Sigmoid colon (tissue), 7 donors: ENCODE results near the gene MPST. TPM values are rescaled to one million over a fixed set of nuclear protein-coding genes. Genes with fewer than 3 reads are reported as not detected.

Source experiments
- DNase-seq: peaks from one replicate; pipeline ENCODE4 v3.0.0-alpha.2; 2019
- H3K27ac ChIP-seq, 4 donors: fragments of 200-600 bp; sonication (generic); one replicate each; pipeline ENCODE4 v1.5.1; 2016 to 2019; ENCODE audit warnings: mild to moderate bottlenecking in 1 of 4
- H3K27me3 ChIP-seq, 3 donors: fragments of 200-600 bp; sonication (generic); one replicate each; pipeline ENCODE4 v1.5.1; 2019; ENCODE audit warnings: mild to moderate bottlenecking in 1 of 3
- H3K36me3 ChIP-seq, 4 donors: fragments of 200-600 bp; sonication (generic); one replicate each; pipeline ENCODE4 v1.5.1; 2016 to 2019
- H3K4me1 ChIP-seq, 4 donors: fragments of 200-600 bp; sonication (generic); one replicate each; pipeline ENCODE4 v1.5.1; 2017 to 2019
- H3K4me3 ChIP-seq, 4 donors: fragments of 200-600 bp; sonication (generic); one replicate each; pipeline ENCODE4 v1.5.1; 2017 to 2019; ENCODE audit warnings: mild to moderate bottlenecking in 2 of 4, moderate library complexity in 1 of 4
- H3K9me3 ChIP-seq, 4 donors: fragments of 200-600 bp in 3 of 4; sonication (generic) in 3 of 4; one replicate each; pipeline versions ENCODE4 v1.5.1 to v1.6.1; 2013 to 2019
- EP300 ChIP-seq, 4 donors: sonication (generic); formaldehyde crosslinking; IDR thresholded peaks; one replicate each; pipeline ENCODE4 v1.6.1; 2017; ENCODE audit warnings: antibody characterized with exemption in 4 of 4
- POLR2A ChIP-seq, 2 donors: fragments of 450-650 bp; IDR thresholded peaks; one replicate each; pipeline ENCODE4 v1.6.1; 2016; ENCODE audit warnings: antibody characterized with exemption in 2 of 2, mild to moderate bottlenecking in 2 of 2, moderate library complexity in 2 of 2
- POLR2AphosphoS5 ChIP-seq, 4 donors: sonication (generic); formaldehyde crosslinking; IDR thresholded peaks; one replicate each; pipeline ENCODE4 v1.6.1; 2017; ENCODE audit warnings: antibody characterized with exemption in 4 of 4
- WGBS, 2 donors: extraction: QIAGEN DNeasy Blood & Tissue Kit; methylation state at CpG; one replicate each; pipeline ENCODE4 v1.1.7; 2013; 5-methylcytosine and 5-hydroxymethylcytosine counted together
- intact Hi-C: fragments of 100-400 bp; cut with DNase I; formaldehyde crosslinking; loops from one replicate; pipeline ENCODE4 v1.15.1; 2023
- polyA plus RNA-seq, 3 donors: library from polyadenylated mRNA; stranded (reverse); fragments of 200-250 nt; gene quantifications; one replicate each; pipeline ENCODE4 v1.2.3, GENCODE V29; 2013
- total RNA-seq, 4 donors: library from RNA; depleted of rRNA; stranded (reverse); fragments of >200 nt; gene quantifications; one replicate each; pipeline ENCODE4 v1.1.0, GENCODE V29; 2016
- TF ChIP-seq, protein P1 (sequence below), 4 experiments: fragments of 450-650 bp in 3 of 4; fragments of 200-600 bp in 1 of 4; IDR thresholded peaks; one replicate each; pipeline ENCODE4 v1.5.1; 2016 to 2019; ENCODE audit warnings: antibody characterized with exemption in 4 of 4, mild to moderate bottlenecking in 3 of 4, moderate library complexity in 2 of 4
- donor health status: healthy with polysubstance abuse.
- donor health status: Bipolar disorder and iron deficiency.
- donor health status: healthy.

MPST gene
- total and polyA plus RNA-seq, 7 donors = 94.2 to 340 (median 143) TPM

DNA sequence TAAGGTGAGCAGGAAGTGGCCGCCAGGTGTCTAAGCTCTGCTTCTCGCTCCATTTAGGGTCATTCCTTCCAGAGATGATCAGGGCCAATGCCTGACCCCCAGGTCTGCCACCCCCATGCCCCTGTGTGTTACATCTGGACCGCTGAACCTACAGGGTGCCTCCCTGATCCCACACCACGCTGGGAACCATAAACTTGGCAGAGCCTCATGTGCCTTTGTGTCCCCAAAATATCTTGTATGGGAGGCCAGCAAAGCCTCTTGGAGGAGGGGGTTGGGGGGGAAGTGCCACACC is 4.0 kb upstream of the MPST start:
- Histone ChIP-seq H3K27ac (peak overlapping the region in 1 of 4 donors; percentile 29), H3K4me3 (no peak overlapping the region), H3K9me3 (no peaks in the 10 kb centered on the region), H3K4me1 (peaks cover 0 to 42% (median 32%) of the 10 kb centered on the region in 4 donors), H3K36me3 (no peaks in the 10 kb centered on the region), H3K27me3 (no peaks in the 10 kb centered on the region)
- TF ChIP-seq, protein P1, sequence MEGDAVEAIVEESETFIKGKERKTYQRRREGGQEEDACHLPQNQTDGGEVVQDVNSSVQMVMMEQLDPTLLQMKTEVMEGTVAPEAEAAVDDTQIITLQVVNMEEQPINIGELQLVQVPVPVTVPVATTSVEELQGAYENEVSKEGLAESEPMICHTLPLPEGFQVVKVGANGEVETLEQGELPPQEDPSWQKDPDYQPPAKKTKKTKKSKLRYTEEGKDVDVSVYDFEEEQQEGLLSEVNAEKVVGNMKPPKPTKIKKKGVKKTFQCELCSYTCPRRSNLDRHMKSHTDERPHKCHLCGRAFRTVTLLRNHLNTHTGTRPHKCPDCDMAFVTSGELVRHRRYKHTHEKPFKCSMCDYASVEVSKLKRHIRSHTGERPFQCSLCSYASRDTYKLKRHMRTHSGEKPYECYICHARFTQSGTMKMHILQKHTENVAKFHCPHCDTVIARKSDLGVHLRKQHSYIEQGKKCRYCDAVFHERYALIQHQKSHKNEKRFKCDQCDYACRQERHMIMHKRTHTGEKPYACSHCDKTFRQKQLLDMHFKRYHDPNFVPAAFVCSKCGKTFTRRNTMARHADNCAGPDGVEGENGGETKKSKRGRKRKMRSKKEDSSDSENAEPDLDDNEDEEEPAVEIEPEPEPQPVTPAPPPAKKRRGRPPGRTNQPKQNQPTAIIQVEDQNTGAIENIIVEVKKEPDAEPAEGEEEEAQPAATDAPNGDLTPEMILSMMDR (IDR thresholded peaks at IDR 0.05) = no peak
- WGBS, 2 donors = 21 to 80% methylated on average over 4 of the region's 4 CpGs
- no peak for DNase-seq
- intact Hi-C loops = loop anchor here (5.0 kb wide), 2 partner anchors 38 to 238 kb away; partner anchors contain the start of gene IFT27

DNA sequence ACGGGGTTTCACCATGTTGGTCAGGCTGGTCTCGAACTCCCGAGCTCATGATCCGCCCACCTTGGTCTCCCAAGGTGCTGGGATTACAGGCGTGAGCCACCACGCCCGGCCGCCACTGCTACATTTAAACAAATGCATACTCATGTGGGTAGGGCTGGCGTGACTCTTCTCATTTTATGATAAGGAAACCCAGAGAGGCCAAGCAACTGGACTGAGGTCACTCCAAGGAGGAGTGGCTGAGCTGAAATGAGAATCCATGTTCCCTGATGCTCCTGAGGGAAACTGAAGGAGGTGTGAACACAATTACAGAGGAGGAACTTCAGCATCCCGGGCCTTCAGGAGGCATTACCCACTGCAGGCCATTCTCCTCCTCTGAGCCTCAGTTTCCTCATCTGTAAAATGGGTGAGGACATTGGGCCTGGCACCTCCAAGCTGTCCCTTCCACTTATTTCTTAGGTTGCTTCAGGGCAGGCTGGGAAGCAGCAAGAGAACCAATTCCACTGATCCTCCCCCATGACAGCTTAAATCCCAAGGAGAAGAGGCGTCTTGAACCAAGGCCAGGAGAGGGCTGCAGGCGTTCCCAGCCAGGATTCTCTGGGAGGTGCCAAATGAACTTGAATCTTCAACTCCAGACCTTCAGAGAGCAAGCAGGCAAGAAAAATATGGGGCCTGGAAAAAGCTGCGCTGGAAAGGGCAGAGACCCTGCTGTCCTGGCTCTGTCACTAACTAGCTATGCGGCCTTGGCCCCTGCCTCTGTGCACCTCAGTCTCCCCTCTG is 3.2 kb upstream of the MPST start:
- 32 to 77% methylated on average over 14 of the region's 14 CpGs for WGBS, 2 donors
- peak overlapping the region in 1 of 4 donors; percentile 13 for H3K27ac ChIP-seq
- peaks cover 0 to 50% (median 39%) of the 10 kb centered on the region in 4 donors for H3K4me1 ChIP-seq
- no peaks in the 10 kb centered on the region for H3K9me3 ChIP-seq
- DNase-seq = no peak
- intact Hi-C loops = loop anchor here (5.0 kb wide), 2 partner anchors 39 to 239 kb away; partner anchors contain the start of gene IFT27
- H3K4me3 ChIP-seq = no peak overlapping the region
- TF ChIP-seq, protein P1 (IDR thresholded peaks at IDR 0.05) = no peak
- TF ChIP-seq POLR2A (IDR thresholded peaks at IDR 0.05) = no peak
- TF ChIP-seq POLR2AphosphoS5 (IDR thresholded peaks at IDR 0.05) = no peak
- TF ChIP-seq EP300 (IDR thresholded peaks at IDR 0.05) = no peak
- H3K36me3 ChIP-seq = no peaks in the 10 kb centered on the region
- H3K27me3 ChIP-seq = no peaks in the 10 kb centered on the region

DNA sequence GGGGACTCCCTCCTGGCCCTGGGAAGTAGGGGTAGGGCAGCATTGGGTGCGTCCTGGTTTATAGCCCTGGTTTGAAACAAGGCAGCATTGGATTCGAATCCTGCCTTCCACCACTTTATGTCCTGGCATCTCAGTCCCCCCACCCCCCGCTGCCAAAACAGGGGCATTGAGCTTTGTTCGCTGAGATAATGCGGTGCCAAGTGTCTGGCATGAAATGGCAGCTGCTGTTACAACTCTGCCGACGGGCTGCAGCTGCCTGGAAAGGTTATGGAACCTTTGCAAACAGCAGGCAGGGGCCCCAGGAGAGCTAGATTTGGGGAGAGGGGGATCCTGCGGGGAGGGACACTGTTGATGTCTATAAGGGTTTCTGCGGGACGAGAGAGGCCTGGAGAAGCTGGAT is 2.2 kb upstream of the MPST start:
- DNase-seq = no peak
- Histone ChIP-seq H3K9me3 (no peaks in the 10 kb centered on the region), H3K27me3 (no peaks in the 10 kb centered on the region), H3K36me3 (no peaks in the 10 kb centered on the region), H3K27ac (peak overlapping the region in 1 of 4 donors; percentile 13), H3K4me3 (no peak overlapping the region), H3K4me1 (peaks cover 0 to 55% (median 44%) of the 10 kb centered on the region in 4 donors)
- WGBS, 2 donors = 18 to 71% methylated on average over 10 of the region's 10 CpGs
- TF ChIP-seq POLR2A (IDR thresholded peaks at IDR 0.05) = no peak
- TF ChIP-seq EP300 (IDR thresholded peaks at IDR 0.05) = no peak
- TF ChIP-seq POLR2AphosphoS5 (IDR thresholded peaks at IDR 0.05) = no peak
- TF ChIP-seq, protein P1 (IDR thresholded peaks at IDR 0.05) = no peak
- intact Hi-C loops = loop anchor here (5.0 kb wide), 2 partner anchors 40 to 240 kb away; partner anchors contain the start of gene IFT27

DNA sequence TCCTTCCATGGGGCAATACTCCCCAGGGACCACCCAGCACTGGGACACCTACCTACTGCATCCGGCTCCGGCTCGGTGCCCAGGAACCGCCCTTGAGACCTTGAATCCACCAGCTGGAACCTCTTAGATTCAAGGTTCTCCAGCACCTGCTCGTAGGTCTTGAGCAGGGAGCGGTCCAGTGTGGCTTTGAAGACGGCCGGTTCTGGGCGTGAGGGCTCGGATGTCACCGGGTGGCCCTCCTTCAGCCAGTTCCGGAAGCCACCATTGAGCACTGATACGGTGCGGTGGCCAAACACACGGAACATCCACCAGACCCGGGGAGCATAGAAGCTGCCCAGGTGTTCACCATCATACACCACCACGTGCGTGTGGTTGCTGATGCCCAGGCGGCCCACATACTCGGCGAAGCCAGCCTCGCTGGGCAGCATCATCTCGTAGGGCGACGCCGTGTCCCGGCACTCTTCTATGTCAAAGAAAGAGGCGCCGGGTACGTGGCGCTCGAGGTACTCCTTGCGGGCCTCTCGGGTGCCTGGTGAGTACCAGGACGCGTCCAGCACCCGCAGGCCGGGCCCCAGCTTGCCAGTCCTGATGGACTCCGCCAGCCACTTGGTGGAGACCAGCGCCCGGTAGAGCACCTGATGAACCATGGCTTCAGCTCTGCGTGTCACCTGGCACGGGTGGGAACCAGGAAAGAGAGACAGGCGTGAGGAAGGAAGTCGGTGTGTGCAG is 1.3 kb upstream of the MPST start:
- H3K27me3 ChIP-seq = no peaks in the 10 kb centered on the region
- peak overlapping the region; percentile 54 to 96 (median 81) for H3K4me3 ChIP-seq
- H3K36me3 ChIP-seq = no peaks in the 10 kb centered on the region
- peak overlapping the region; percentile 88 to 93 (median 89) for H3K27ac ChIP-seq
- intact Hi-C loops = loop anchor here (5.0 kb wide), 2 partner anchors 41 to 241 kb away; partner anchors contain the start of gene IFT27
- peaks cover 0 to 58% (median 46%) of the 10 kb centered on the region in 4 donors for H3K4me1 ChIP-seq
- no peak for DNase-seq
- WGBS, 2 donors = 17 to 62% methylated on average over 45 of the region's 45 CpGs
- TF ChIP-seq EP300 (IDR thresholded peaks at IDR 0.05) = no peak
- TF ChIP-seq POLR2A (IDR thresholded peaks at IDR 0.05) = no peak
- no peak for TF ChIP-seq POLR2AphosphoS5 (IDR thresholded peaks at IDR 0.05)
- TF ChIP-seq, protein P1 (IDR thresholded peaks at IDR 0.05) = no peak
- no peaks in the 10 kb centered on the region for H3K9me3 ChIP-seq
